ENCODE measurements around the gene TCAIM. TPM values are rescaled to one million over a fixed set of nuclear protein-coding genes. Genes with fewer than 3 reads are reported as not detected.

Gene TCAIM
- total and polyA plus RNA-seq, 10 of the 15 experiments (the other 5 are each of a cell fraction or from before 2014, with no cell fraction given), result 14.5 to 22.9 (median 17.8) TPM

DNA sequence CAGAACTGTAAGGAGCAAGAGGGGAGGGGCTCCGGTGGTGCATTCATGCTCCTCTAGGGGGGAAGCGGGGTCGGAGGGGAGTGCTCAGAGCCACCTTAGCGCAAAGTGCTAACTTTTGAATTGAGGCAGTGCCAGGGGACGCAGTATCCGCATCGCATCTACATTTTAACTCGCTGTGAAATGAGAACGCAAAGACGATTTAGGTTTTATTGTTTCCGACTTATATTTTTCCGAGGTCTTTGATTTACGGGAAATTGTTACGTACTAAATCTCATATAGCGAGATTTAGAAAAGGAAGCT lies 212 bp downstream of the TCAIM start:
- in situ Hi-C loops (cut with MboI), result no loop called here
- no TSS peak for BruUV-seq (replicated peaks)
- no peaks in the 10 kb centered on the region for H3K27me3 ChIP-seq (replicated peaks in 1 of 2; ENCODE audit: control insufficient read depth in 2 of 2, insufficient read depth in 2 of 2, low read length in 1 of 2)
- TF ChIP-seq, protein P1, sequence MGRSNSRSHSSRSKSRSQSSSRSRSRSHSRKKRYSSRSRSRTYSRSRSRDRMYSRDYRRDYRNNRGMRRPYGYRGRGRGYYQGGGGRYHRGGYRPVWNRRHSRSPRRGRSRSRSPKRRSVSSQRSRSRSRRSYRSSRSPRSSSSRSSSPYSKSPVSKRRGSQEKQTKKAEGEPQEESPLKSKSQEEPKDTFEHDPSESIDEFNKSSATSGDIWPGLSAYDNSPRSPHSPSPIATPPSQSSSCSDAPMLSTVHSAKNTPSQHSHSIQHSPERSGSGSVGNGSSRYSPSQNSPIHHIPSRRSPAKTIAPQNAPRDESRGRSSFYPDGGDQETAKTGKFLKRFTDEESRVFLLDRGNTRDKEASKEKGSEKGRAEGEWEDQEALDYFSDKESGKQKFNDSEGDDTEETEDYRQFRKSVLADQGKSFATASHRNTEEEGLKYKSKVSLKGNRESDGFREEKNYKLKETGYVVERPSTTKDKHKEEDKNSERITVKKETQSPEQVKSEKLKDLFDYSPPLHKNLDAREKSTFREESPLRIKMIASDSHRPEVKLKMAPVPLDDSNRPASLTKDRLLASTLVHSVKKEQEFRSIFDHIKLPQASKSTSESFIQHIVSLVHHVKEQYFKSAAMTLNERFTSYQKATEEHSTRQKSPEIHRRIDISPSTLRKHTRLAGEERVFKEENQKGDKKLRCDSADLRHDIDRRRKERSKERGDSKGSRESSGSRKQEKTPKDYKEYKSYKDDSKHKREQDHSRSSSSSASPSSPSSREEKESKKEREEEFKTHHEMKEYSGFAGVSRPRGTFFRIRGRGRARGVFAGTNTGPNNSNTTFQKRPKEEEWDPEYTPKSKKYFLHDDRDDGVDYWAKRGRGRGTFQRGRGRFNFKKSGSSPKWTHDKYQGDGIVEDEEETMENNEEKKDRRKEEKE (IDR thresholded peaks at IDR 0.05), result no peak
- TF ChIP-seq, protein P2, sequence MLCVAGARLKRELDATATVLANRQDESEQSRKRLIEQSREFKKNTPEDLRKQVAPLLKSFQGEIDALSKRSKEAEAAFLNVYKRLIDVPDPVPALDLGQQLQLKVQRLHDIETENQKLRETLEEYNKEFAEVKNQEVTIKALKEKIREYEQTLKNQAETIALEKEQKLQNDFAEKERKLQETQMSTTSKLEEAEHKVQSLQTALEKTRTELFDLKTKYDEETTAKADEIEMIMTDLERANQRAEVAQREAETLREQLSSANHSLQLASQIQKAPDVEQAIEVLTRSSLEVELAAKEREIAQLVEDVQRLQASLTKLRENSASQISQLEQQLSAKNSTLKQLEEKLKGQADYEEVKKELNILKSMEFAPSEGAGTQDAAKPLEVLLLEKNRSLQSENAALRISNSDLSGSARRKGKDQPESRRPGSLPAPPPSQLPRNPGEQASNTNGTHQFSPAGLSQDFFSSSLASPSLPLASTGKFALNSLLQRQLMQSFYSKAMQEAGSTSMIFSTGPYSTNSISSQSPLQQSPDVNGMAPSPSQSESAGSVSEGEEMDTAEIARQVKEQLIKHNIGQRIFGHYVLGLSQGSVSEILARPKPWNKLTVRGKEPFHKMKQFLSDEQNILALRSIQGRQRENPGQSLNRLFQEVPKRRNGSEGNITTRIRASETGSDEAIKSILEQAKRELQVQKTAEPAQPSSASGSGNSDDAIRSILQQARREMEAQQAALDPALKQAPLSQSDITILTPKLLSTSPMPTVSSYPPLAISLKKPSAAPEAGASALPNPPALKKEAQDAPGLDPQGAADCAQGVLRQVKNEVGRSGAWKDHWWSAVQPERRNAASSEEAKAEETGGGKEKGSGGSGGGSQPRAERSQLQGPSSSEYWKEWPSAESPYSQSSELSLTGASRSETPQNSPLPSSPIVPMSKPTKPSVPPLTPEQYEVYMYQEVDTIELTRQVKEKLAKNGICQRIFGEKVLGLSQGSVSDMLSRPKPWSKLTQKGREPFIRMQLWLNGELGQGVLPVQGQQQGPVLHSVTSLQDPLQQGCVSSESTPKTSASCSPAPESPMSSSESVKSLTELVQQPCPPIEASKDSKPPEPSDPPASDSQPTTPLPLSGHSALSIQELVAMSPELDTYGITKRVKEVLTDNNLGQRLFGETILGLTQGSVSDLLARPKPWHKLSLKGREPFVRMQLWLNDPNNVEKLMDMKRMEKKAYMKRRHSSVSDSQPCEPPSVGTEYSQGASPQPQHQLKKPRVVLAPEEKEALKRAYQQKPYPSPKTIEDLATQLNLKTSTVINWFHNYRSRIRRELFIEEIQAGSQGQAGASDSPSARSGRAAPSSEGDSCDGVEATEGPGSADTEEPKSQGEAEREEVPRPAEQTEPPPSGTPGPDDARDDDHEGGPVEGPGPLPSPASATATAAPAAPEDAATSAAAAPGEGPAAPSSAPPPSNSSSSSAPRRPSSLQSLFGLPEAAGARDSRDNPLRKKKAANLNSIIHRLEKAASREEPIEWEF (IDR thresholded peaks at IDR 0.05; ENCODE audit: insufficient replicate concordance, low read depth, low read length), result no peak
- no peak for TF ChIP-seq SPI1 (IDR thresholded peaks at IDR 0.05; ENCODE audit: borderline replicate concordance, insufficient read depth, low read depth, low read length)
- peak; percentile 20; the same call in 1 of the 2 replicates for TF ChIP-seq NFYB (IDR thresholded peaks at IDR 0.05; ENCODE audit: insufficient read depth, low read depth, low read length)
- TF ChIP-seq RAD21 (IDR thresholded peaks at IDR 0.05; ENCODE audit: insufficient read depth, low read depth, low read length), result no peak
- TF ChIP-seq GATAD2B (conservative IDR thresholded peaks at IDR 0.05; ENCODE audit: low read depth), result 0 out of 2 replicates have a peak, but pooled peaks have one; percentile 7
- TF ChIP-seq, protein P3, sequence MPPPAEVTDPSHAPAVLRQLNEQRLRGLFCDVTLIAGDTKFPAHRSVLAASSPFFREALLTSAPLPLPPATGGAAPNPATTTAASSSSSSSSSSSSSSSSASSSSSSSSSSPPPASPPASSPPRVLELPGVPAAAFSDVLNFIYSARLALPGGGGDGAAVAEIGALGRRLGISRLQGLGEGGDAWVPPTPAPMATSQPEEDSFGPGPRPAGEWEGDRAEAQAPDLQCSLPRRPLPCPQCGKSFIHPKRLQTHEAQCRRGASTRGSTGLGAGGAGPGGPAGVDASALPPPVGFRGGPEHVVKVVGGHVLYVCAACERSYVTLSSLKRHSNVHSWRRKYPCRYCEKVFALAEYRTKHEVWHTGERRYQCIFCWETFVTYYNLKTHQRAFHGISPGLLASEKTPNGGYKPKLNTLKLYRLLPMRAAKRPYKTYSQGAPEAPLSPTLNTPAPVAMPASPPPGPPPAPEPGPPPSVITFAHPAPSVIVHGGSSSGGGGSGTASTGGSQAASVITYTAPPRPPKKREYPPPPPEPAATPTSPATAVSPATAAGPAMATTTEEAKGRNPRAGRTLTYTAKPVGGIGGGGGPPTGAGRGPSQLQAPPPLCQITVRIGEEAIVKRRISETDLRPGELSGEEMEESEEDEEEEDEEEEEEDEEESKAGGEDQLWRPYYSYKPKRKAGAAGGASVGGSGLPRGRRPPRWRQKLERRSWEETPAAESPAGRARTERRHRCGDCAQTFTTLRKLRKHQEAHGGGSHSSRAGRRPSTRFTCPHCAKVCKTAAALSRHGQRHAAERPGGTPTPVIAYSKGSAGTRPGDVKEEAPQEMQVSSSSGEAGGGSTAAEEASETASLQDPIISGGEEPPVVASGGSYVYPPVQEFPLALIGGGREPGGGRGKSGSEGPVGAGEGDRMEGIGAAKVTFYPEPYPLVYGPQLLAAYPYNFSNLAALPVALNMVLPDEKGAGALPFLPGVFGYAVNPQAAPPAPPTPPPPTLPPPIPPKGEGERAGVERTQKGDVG (CRISPR knock-in tag; IDR thresholded peaks at IDR 0.05), result peak; percentile 30; the same call in 1 of the 2 replicates
- 0 out of 4 replicates have a peak, but pooled peaks of 1 of the 2 experiments have one; percentile 9 for TF ChIP-seq EP300 (IDR thresholded peaks at IDR 0.05; ENCODE audit: borderline replicate concordance in 1 of 2, control insufficient read depth in 1 of 2, low read depth in 2 of 2, low read length in 2 of 2)
- TF ChIP-seq SMC3 (IDR thresholded peaks at IDR 0.05; ENCODE audit: borderline replicate concordance, low read length), result peak; percentile 5; the same call in 1 of the 2 replicates
- TF ChIP-seq RCOR1 (conservative IDR thresholded peaks at IDR 0.05; ENCODE audit: low read depth, low read length), result no peak

More for the DNA sequence above, 212 bp downstream of the TCAIM start:
- ChIA-PET RAD21 (ENCODE audit: unreplicated experiment) (interaction anchor here (1.0 to 4.9 kb wide), 8 partner anchors 15 to 286 kb away, joined by 3 to 35 read pairs (median 5); partner anchors contain the start of genes ZNF197 and ZNF445), CTCF (interaction anchor here (1.1 to 3.2 kb wide), 5 partner anchors 15 to 180 kb away, joined by 3 to 19 read pairs (median 7); no protein-coding TSS in a partner anchor), POLR2A (interaction anchor here (0.9 to 2.8 kb wide), 9 partner anchors 14 to 176 kb away, joined by 3 to 12 read pairs (median 4); no protein-coding TSS in a partner anchor), SMC1A (ENCODE audit: uncharacterized antibody, unreplicated experiment) (interaction anchor here (1.0 to 5.1 kb wide), 10 partner anchors 8 to 143 kb away, joined by 3 to 40 read pairs (median 8); no protein-coding TSS in a partner anchor)
- under 1% methylated on average over 15 of the region's 15 CpGs for whole genome bisulfite sequencing (ENCODE audit: insufficient coverage, insufficient replicate concordance, low lambda C conversion rate, missing lambda C conversion rate)
- Histone ChIP-seq H3K4me3 (peak overlapping the region; percentile 87), H3K36me3 (ENCODE audit: control insufficient read depth in 2 of 2, insufficient read depth in 2 of 2, low read length in 1 of 2) (no peaks in the 10 kb centered on the region), H3K79me2 (ENCODE audit: control insufficient read depth, insufficient read depth, low read length) (peaks cover 23% of the 10 kb centered on the region), H4K20me1 (ENCODE audit: control insufficient read depth, insufficient read depth) (no peaks in the 10 kb centered on the region), H3K4me1 (ENCODE audit: control insufficient read depth, insufficient read depth, low read length) (no peaks in the 10 kb centered on the region), H3K9me3 (replicated peaks; ENCODE audit: control insufficient read depth, insufficient read depth, low read length) (no peaks in the 10 kb centered on the region), H3K9ac (ENCODE audit: control insufficient read depth, insufficient read depth, low read length) (peak overlapping the region; percentile 93), H3K27ac (ENCODE audit: control insufficient read depth, insufficient read depth) (peak overlapping the region; percentile 95), H2AFZ (ENCODE audit: control insufficient read depth, low read depth, low read length) (peak overlapping the region; percentile 93), H3K4me2 (ENCODE audit: control insufficient read depth, insufficient read depth) (peak overlapping the region; percentile 64)
- intact Hi-C loops (cut with micrococcal nuclease; ENCODE audit: unreplicated experiment), result loop anchor here (1.0 to 5.0 kb wide), 2 partner anchors 101 to 174 kb away; no protein-coding TSS in a partner anchor
- no peak for ATAC-seq
- DNase-seq (ENCODE audit: low read depth, low spot score), result no peak
- no peak for FAIRE-seq

Measured in GM12878 (cell line).